HCT116 (cell line): ENCODE measurements around the gene TBC1D4. TPM values are rescaled to one million over a fixed set of nuclear protein-coding genes. Genes with fewer than 3 reads are reported as not detected.

Source experiments
- ATAC-seq: fragments of 200-7000 bp; cut with Tn5 transposase; 2 replicates; pipeline ENCODE4 v1.9.1; 2020; ENCODE audit warnings: mild to moderate bottlenecking, moderate library complexity
- BruUV-seq: library from RNA; stranded (reverse); fragments of 400-500 nt; replicated peaks from 2 replicates; lab custom pipeline; 2021; lab: Mats Ljungman, UMichigan
- CTCF ChIA-PET: fragments of 300-600 bp; sonication (Branson Sonifier 250); formaldehyde crosslinking; loops from one replicate; lab custom pipeline; 2021; ENCODE audit warnings: antibody characterized with exemption; lab: Charles Lee
- POLR2A ChIA-PET: fragments of 300-600, 350-600 bp; sonication (Branson Sonifier 250); formaldehyde crosslinking; loops from one replicate; lab custom pipeline; 2021; ENCODE audit warnings: antibody characterized with exemption; lab: Charles Lee
- RAD21 ChIA-PET, 2 experiments: fragments of 300-600 bp; sonication (Branson Sonifier 250); formaldehyde crosslinking; loops; one replicate each; lab custom pipeline; 2023; ENCODE audit warnings: low total read pairs in 2 of 2; ENCODE audit not compliant: uncharacterized antibody in 2 of 2, unreplicated experiment in 2 of 2, low non-redundant PET in 1 of 2; lab: Charles Lee
- DNase-seq: peaks from one replicate; pipeline ENCODE4 v3.0.0-alpha.2; 2010; ENCODE audit warnings: low read depth, low spot score
- H2AFZ ChIP-seq: fragments of 200-600 bp; shearing (Covaris generic), sonication (generic); 2 replicates; pipeline ENCODE4 v1.6.1; 2017; ENCODE audit warnings: low read depth, mixed run types, mixed read lengths, antibody characterized with exemption, low read length; ENCODE audit not compliant: poor library complexity, severe bottlenecking
- H3K27ac ChIP-seq: 2 replicates; pipeline ENCODE4 v1.5.1; 2012; ENCODE audit warnings: low read depth, low read length
- H3K27me3 ChIP-seq: fragments of 200-600 bp; sonication (generic); 2 replicates; pipeline ENCODE4 v1.6.1; 2016; ENCODE audit warnings: mixed run types, low read length, mixed read lengths; ENCODE audit not compliant: insufficient read depth
- H3K36me3 ChIP-seq, 2 experiments: fragments of 200-500 bp in 1 of 2; fragments of 200-600 bp in 1 of 2; sonication (Bioruptor generic) in 1 of 2; sonication (generic) in 1 of 2; 2 replicates each; pipeline versions ENCODE4 v1.5.1 to v1.6.1; 2014 to 2016; ENCODE audit warnings: low read length in 2 of 2, inconsistent platforms in 1 of 2, mixed read lengths in 1 of 2, mixed run types in 1 of 2; ENCODE audit not compliant: insufficient read depth in 2 of 2, control insufficient read depth in 1 of 2
- H3K4me1 ChIP-seq, 2 experiments: fragments of 200-600 bp in 1 of 2; sonication (generic) in 1 of 2; 2 replicates each; pipeline versions ENCODE4 v1.5.1 to v1.6.1; 2012 to 2017; ENCODE audit warnings: low read length in 2 of 2, inconsistent platforms in 1 of 2, mild to moderate bottlenecking in 1 of 2, mixed read lengths in 1 of 2, mixed run types in 1 of 2, moderate library complexity in 1 of 2; ENCODE audit not compliant: insufficient read depth in 2 of 2, control insufficient read depth in 1 of 2
- H3K4me2 ChIP-seq: fragments of 200-600 bp; sonication (generic); 2 replicates; pipeline ENCODE4 v1.6.1; 2017; ENCODE audit warnings: mixed run types, low read length, mixed read lengths
- H3K4me3 ChIP-seq, 2 experiments: fragments of 200-600 bp in 1 of 2; sonication (generic) in 1 of 2; replicated peaks in 1 of 2; 2 replicates each; pipeline ENCODE4 v1.5.1; 2011 to 2016; ENCODE audit warnings: low read length in 2 of 2, control low read depth in 1 of 2, low read depth in 1 of 2, mild to moderate bottlenecking in 1 of 2, mixed read lengths in 1 of 2, mixed run types in 1 of 2
- H3K79me2 ChIP-seq: fragments of 200-600 bp; sonication (generic); 2 replicates; pipeline ENCODE4 v1.6.1; 2017; ENCODE audit warnings: mild to moderate bottlenecking, mixed run types, low read length, moderate library complexity, mixed read lengths; ENCODE audit not compliant: insufficient read depth
- H3K9ac ChIP-seq: fragments of 200-600 bp; sonication (generic); 2 replicates; pipeline ENCODE4 v1.6.1; 2016; ENCODE audit warnings: low read length, mixed read lengths
- H3K9me2 ChIP-seq: fragments of 200-600 bp; sonication (generic), shearing (Covaris generic); 2 replicates; pipeline ENCODE4 v1.6.1; 2017; ENCODE audit warnings: mixed run types, mild to moderate bottlenecking, moderate library complexity; ENCODE audit not compliant: insufficient read depth
- H3K9me3 ChIP-seq, 2 experiments: fragments of 200-500 bp in 1 of 2; fragments of 200-600 bp in 1 of 2; sonication (Bioruptor generic) in 1 of 2; sonication (generic) in 1 of 2; 2 replicates each; pipeline ENCODE4 v1.6.1; 2014 to 2017; ENCODE audit warnings: low read length in 2 of 2, mixed read lengths in 2 of 2, inconsistent platforms in 1 of 2, low read depth in 1 of 2, mild to moderate bottlenecking in 1 of 2, mixed run types in 1 of 2, moderate library complexity in 1 of 2; ENCODE audit not compliant: control insufficient read depth in 1 of 2, insufficient read depth in 1 of 2
- H4K20me1 ChIP-seq: fragments of 200-600 bp; sonication (generic), shearing (Covaris generic); 2 replicates; pipeline ENCODE4 v1.6.1; 2017; ENCODE audit warnings: mixed run types, mild to moderate bottlenecking, moderate library complexity; ENCODE audit not compliant: insufficient read depth
- ATF3 ChIP-seq: IDR thresholded peaks from 2 replicates; pipeline ENCODE4 v1.6.1; 2012
- CEBPB ChIP-seq: IDR thresholded peaks from 2 replicates; pipeline ENCODE4 v1.6.1; 2012; ENCODE audit warnings: low read depth
- CTCF ChIP-seq, 3 experiments: fragments of 200-600 bp in 1 of 3; sonication (generic) in 1 of 3; IDR thresholded peaks in 2 of 3; conservative IDR thresholded peaks in 1 of 3; 2 replicates each; pipeline ENCODE4 v1.5.1; 2012 to 2017; ENCODE audit warnings: low read depth in 2 of 3, low read length in 2 of 3, antibody characterized with exemption in 1 of 3, borderline replicate concordance in 1 of 3, control low read depth in 1 of 3, mild to moderate bottlenecking in 1 of 3, mixed read lengths in 1 of 3, mixed run types in 1 of 3, moderate library complexity in 1 of 3; ENCODE audit not compliant: insufficient read depth in 1 of 3
- EZH2 ChIP-seq: fragments of 200-600 bp; sonication (generic); IDR thresholded peaks from 2 replicates; pipeline ENCODE4 v1.6.1; 2017; ENCODE audit warnings: antibody characterized with exemption, mixed run types
- MAX ChIP-seq: IDR thresholded peaks from 2 replicates; pipeline ENCODE4 v1.6.1; 2012
- REST ChIP-seq: IDR thresholded peaks from 2 replicates; pipeline ENCODE4 v1.6.1; 2012; ENCODE audit warnings: low read depth
- TCF7L2 ChIP-seq: IDR thresholded peaks from 2 replicates; pipeline ENCODE4 v1.7.0; 2011; ENCODE audit warnings: borderline replicate concordance, inconsistent platforms; ENCODE audit not compliant: insufficient read depth, insufficient read length; ENCODE audit errors: extremely low read depth
- YY1 ChIP-seq: IDR thresholded peaks from 2 replicates; pipeline ENCODE4 v1.6.1; 2011; ENCODE audit warnings: low read length, low read depth, moderate library complexity, mild to moderate bottlenecking; ENCODE audit not compliant: insufficient replicate concordance; ENCODE audit errors: extremely low read depth
- intact Hi-C: fragments of 100-400 bp; cut with micrococcal nuclease; formaldehyde crosslinking; loops from 2 replicates; pipeline ENCODE4 v1.10.0; 2022
- total RNA-seq: library from RNA; stranded (reverse); gene quantifications from one replicate; pipeline ENCODE4 v1.2.1, GENCODE V29; 2021; ENCODE audit not compliant: unreplicated experiment

The TBC1D4 gene
- total RNA-seq, 1 experiment from 2014 or later, result 24.6 TPM

- Histone ChIP-seq H3K79me2 (peaks cover 31% of the 10 kb centered on the region), H3K27ac (peak overlapping the region; percentile 82; the same call in 1 of the 2 replicates), H3K27me3 (no peaks in the 10 kb centered on the region), H2AFZ (peak overlapping the region; percentile 70), H3K4me3 (peak overlapping the region; percentile 72 to 76), H3K9me2 (no peaks in the 10 kb centered on the region), H3K9me3 (no peaks in the 10 kb centered on the region), H3K9ac (peak overlapping the region; percentile 79), H3K36me3 (no peaks in the 10 kb centered on the region), H3K4me1 (peaks cover 23 to 38% of the 10 kb centered on the region in 2 experiments), H3K4me2 (peak overlapping the region; percentile 88), H4K20me1 (no peaks in the 10 kb centered on the region)
- ChIA-PET CTCF (interaction anchor here (0.8 to 1.9 kb wide), 11 partner anchors 9 to 186 kb away, joined by 3 to 13 read pairs (median 4); partner anchors contain the start of gene UCHL3), POLR2A (interaction anchor here (1.2 kb wide), 1 partner anchor 67 kb away, joined by 4 read pairs; the partner anchor contains the start of gene UCHL3), RAD21 (interaction anchor here in 1 of 2 experiments (1.1 kb wide), 1 partner anchor 66 kb away, joined by 3 read pairs; no protein-coding TSS in a partner anchor)
- intact Hi-C loops, result loop anchor here (2.0 kb wide), 1 partner anchor 66 kb away; the partner anchor contains the start of gene UCHL3
- no peak for ATAC-seq
- TF ChIP-seq YY1 (no peak), TCF7L2 (no peak), REST (no peak), CTCF (IDR thresholded peaks at IDR 0.05 in 2 of 3, conservative IDR thresholded peaks at IDR 0.05 in 1 of 3; ENCODE audit: borderline replicate concordance in 1 of 3, insufficient read depth in 1 of 3, low read depth in 2 of 3, low read length in 2 of 3) (0 out of 6 replicates have a peak, but pooled peaks of 1 of the 3 experiments have one; percentile 2), CEBPB (no peak), ATF3 (no peak), MAX (no peak), EZH2 (no peak)
- DNase-seq, result no peak
- TSS peak; percentile 41 for BruUV-seq
Measured at GRCh38 chr13:75482820-75483079, 781 bp upstream of the TBC1D4 start.
